ENCODE data around the gene ATAD3C. TPM values are rescaled to one million over a fixed set of nuclear protein-coding genes. Genes with fewer than 3 reads are reported as not detected.

ATAD3C gene
- total RNA-seq, 1 donor from 2014 or later = not detected

DNA sequence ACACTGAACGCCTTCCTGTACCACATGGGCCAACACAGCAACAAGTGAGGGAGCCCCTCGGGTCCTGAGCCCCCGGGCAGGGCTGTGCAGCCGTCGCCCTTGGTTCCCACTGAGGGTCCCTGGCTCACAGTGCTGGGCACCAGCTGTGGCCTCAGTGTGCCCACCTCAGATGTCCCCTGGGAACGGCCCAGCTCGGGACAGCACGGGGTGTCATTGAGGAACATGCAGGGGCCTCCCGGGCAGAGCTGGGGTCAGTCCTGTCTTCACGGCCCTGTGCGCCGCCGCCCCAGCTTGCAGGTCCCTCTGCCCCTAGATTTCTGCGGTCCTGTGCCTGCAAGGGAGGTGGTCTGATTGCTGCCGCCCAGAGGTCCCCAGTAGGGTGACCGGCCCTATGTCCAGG, 39.7 kb downstream of the ATAD3C start:
- Mint-ChIP-seq H3K4me3 (no peak overlapping the region), H3K9me3 (peaks cover 15% of the 10 kb centered on the region), H3K27me3 (ENCODE audit: insufficient read depth, low read depth) (no peaks in the 10 kb centered on the region), H3K4me1 (no peaks in the 10 kb centered on the region), H3K36me3 (peaks cover 27% of the 10 kb centered on the region), H3K27ac (no peak overlapping the region)
- H2AFZ ChIP-seq (replicated peaks) = no peak overlapping the region
- H3K9me3 ChIP-seq (ENCODE audit: low read depth) = no peaks in the 10 kb centered on the region
- no peaks in the 10 kb centered on the region for H3K27me3 ChIP-seq
- H3K4me2 ChIP-seq = no peak overlapping the region
- no peak overlapping the region for H3K4me3 ChIP-seq
- DNase-seq (ENCODE audit: low spot score) = no peak
- no peak overlapping the region for H3K9ac ChIP-seq
- no peaks in the 10 kb centered on the region for H3F3A ChIP-seq (ENCODE audit: low read depth)
- H3K79me2 ChIP-seq (ENCODE audit: low read depth) = no peaks in the 10 kb centered on the region
- no peak overlapping the region for H3K27ac ChIP-seq
- no peaks in the 10 kb centered on the region for H3K36me3 ChIP-seq
- TF ChIP-seq, protein P1, sequence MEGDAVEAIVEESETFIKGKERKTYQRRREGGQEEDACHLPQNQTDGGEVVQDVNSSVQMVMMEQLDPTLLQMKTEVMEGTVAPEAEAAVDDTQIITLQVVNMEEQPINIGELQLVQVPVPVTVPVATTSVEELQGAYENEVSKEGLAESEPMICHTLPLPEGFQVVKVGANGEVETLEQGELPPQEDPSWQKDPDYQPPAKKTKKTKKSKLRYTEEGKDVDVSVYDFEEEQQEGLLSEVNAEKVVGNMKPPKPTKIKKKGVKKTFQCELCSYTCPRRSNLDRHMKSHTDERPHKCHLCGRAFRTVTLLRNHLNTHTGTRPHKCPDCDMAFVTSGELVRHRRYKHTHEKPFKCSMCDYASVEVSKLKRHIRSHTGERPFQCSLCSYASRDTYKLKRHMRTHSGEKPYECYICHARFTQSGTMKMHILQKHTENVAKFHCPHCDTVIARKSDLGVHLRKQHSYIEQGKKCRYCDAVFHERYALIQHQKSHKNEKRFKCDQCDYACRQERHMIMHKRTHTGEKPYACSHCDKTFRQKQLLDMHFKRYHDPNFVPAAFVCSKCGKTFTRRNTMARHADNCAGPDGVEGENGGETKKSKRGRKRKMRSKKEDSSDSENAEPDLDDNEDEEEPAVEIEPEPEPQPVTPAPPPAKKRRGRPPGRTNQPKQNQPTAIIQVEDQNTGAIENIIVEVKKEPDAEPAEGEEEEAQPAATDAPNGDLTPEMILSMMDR (IDR thresholded peaks at IDR 0.05) = no peak
- TF ChIP-seq EZH2phosphoT487 (IDR thresholded peaks at IDR 0.05) = no peak
- no peak for TF ChIP-seq EZH2 (IDR thresholded peaks at IDR 0.05)
- H4K20me1 ChIP-seq (ENCODE audit: low read depth) = no peaks in the 10 kb centered on the region
- H3K4me1 ChIP-seq = no peaks in the 10 kb centered on the region

DNA sequence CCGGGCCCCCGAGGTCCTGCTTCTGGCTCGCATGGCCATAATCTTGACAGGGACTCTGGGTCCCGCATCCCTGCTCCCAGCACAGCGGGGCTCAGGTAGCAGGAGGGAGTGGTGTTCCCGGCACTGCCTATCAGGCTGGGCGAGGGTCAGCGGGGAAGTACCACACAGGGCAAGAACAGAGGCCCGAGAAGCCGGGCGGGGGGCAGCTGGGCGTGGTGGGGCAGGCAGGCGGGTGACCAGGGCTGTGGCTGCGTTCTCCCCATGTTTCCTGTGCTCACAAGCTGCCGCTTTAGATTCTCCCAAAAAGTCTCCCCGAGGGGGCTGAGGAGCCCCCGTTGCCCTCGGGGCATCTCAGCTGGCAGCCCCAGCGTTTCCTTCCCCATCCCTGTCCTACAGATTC, 40.4 kb downstream of the ATAD3C start:
- H3F3A ChIP-seq (ENCODE audit: low read depth) = no peaks in the 10 kb centered on the region
- H3K4me3 ChIP-seq = no peak overlapping the region
- Mint-ChIP-seq H3K36me3 (peaks cover 27% of the 10 kb centered on the region), H3K27ac (no peak overlapping the region), H3K27me3 (ENCODE audit: insufficient read depth, low read depth) (no peaks in the 10 kb centered on the region), H3K4me1 (no peaks in the 10 kb centered on the region), H3K4me3 (no peak overlapping the region), H3K9me3 (peaks cover 15% of the 10 kb centered on the region)
- H4K20me1 ChIP-seq (ENCODE audit: low read depth) = no peaks in the 10 kb centered on the region
- H3K79me2 ChIP-seq (ENCODE audit: low read depth) = no peaks in the 10 kb centered on the region
- H3K9me3 ChIP-seq (ENCODE audit: low read depth) = no peaks in the 10 kb centered on the region
- H3K36me3 ChIP-seq = no peaks in the 10 kb centered on the region
- H3K27me3 ChIP-seq = no peaks in the 10 kb centered on the region
- no peak overlapping the region for H3K27ac ChIP-seq
- no peak for DNase-seq (ENCODE audit: low spot score)
- no peaks in the 10 kb centered on the region for H3K4me1 ChIP-seq
- H3K4me2 ChIP-seq = no peak overlapping the region
- H3K9ac ChIP-seq = no peak overlapping the region
- H2AFZ ChIP-seq (replicated peaks) = no peak overlapping the region
- TF ChIP-seq EZH2phosphoT487 (IDR thresholded peaks at IDR 0.05) (no peak), EZH2 (IDR thresholded peaks at IDR 0.05) (no peak)
- TF ChIP-seq, protein P1 (IDR thresholded peaks at IDR 0.05) = no peak

DNA sequence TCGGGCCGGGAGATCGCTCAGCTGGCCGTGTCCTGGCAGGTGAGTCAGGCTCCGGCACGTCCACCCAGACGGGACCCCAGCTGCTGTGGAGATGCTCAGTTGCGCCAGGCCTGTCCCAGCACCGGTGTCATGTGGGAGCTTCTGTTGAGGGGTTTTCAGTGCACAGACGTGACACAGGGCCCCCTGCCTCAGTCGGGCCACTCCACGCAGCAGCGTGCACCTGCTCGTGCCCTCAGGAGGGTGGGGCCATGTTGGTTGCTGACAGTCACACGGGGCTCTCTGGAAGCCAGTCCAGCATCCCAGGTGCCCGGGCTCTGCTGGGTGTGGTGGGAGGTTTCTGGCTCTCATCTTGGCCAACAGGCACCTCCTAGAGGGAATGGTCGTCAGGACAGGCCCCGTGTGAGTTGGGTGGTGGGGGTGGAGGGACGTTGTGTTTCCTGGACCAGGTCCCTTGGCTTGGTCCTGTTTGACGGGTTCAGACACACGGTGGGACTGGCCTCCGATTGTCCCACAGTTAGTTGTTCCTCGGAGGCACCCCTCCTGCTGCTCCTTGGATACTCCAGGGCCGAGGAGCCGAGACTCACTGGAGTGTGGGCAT, 41.2 kb downstream of the ATAD3C start:
- H3K36me3 ChIP-seq = no peaks in the 10 kb centered on the region
- no peaks in the 10 kb centered on the region for H3K4me1 Mint-ChIP-seq

More for the DNA sequence above, 41.2 kb downstream of the ATAD3C start:
- no peak overlapping the region for H3K4me3 ChIP-seq
- TF ChIP-seq EZH2phosphoT487 (IDR thresholded peaks at IDR 0.05) (no peak), EZH2 (IDR thresholded peaks at IDR 0.05) (no peak)
- TF ChIP-seq, protein P1 (IDR thresholded peaks at IDR 0.05) = no peak
- no peak overlapping the region for H3K27ac ChIP-seq
- no peak overlapping the region for H3K9ac ChIP-seq
- H3K27ac Mint-ChIP-seq = no peak overlapping the region
- no peaks in the 10 kb centered on the region for H3K27me3 Mint-ChIP-seq (ENCODE audit: insufficient read depth, low read depth)
- no peaks in the 10 kb centered on the region for H3K79me2 ChIP-seq (ENCODE audit: low read depth)
- DNase-seq (ENCODE audit: low spot score) = no peak
- H3K4me2 ChIP-seq = no peak overlapping the region
- no peaks in the 10 kb centered on the region for H3K4me1 ChIP-seq
- no peaks in the 10 kb centered on the region for H3F3A ChIP-seq (ENCODE audit: low read depth)
- H4K20me1 ChIP-seq (ENCODE audit: low read depth) = no peaks in the 10 kb centered on the region
- no peak overlapping the region for H3K4me3 Mint-ChIP-seq
- peaks cover 15% of the 10 kb centered on the region for H3K9me3 Mint-ChIP-seq
- no peak overlapping the region for H2AFZ ChIP-seq (replicated peaks)
- H3K27me3 ChIP-seq = no peaks in the 10 kb centered on the region
- H3K36me3 Mint-ChIP-seq = peaks cover 27% of the 10 kb centered on the region
- no peaks in the 10 kb centered on the region for H3K9me3 ChIP-seq (ENCODE audit: low read depth)

Measured in neural progenitor cell (in vitro differentiated cells).